ENCODE results near the gene LAMA3. TPM values are rescaled to one million over a fixed set of nuclear protein-coding genes. Genes with fewer than 3 reads are reported as not detected.

The LAMA3 gene
- total and polyA plus RNA-seq, 8 donors = 4.3 to 182 (median 26.6) TPM

DNA sequence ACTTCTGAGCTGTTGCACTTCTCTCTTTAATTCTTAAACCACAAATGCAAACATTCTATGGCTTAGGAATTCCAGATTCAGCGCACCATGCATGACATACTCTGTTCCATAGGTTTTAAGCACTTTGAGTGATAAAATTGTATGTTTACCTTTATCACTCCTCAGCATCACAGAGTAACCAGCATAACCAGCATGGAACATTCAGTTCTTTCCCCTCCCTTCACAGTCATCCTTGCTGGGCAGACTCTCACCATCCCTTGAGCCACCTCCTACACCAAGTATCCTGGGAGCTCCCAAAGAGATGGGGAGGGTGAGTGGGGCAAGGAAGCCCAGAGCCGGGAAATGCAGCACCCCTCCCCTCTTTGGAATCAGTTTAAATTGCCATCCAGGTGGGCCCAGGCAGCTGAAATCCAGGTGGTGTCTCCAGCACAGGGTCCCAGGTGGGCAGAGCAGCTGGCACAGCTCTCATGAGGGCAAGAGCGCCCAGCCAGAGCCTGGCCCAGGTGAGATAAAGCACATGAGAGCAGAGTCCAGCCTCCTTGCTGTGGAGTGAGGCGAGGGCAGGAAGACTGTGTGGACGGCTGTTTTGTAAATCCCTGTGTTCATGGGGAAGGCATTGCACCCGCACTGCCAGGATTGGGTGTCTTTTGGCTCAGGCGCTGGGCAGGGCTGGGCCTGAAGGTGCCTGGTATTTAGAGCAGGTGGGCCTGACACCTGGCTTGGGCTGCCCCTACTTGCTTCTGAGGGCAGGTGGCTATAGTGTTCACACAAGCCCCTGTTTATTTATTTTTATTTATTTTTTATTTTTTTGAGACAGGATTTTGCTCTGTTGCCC lies 36.8 kb downstream of the LAMA3 start:
- intact Hi-C loops (cut with DNase I; ENCODE audit: low total_unique reads) = no loop called here
- 75 to 94% (median 85%) methylated on average over 3 to 7 of the region's 7 CpGs for WGBS, 5 donors
- Histone ChIP-seq H3K27ac (no peak overlapping the region), H3K4me3 (no peak overlapping the region), H3K36me3 (no peaks in the 10 kb centered on the region), H3K4me1 (peaks cover 0 to 16% (median 10%) of the 10 kb centered on the region in 4 donors), H3K9me3 (no peaks in the 10 kb centered on the region), H3K27me3 (no peaks in the 10 kb centered on the region)
- peak in 1 of 2 donors; percentile 6 for DNase-seq
- TF ChIP-seq POLR2A (IDR thresholded peaks at IDR 0.05) (no peak), POLR2AphosphoS5 (IDR thresholded peaks at IDR 0.05) (no peak), EP300 (IDR thresholded peaks at IDR 0.05) (no peak)
- TF ChIP-seq, protein P1, sequence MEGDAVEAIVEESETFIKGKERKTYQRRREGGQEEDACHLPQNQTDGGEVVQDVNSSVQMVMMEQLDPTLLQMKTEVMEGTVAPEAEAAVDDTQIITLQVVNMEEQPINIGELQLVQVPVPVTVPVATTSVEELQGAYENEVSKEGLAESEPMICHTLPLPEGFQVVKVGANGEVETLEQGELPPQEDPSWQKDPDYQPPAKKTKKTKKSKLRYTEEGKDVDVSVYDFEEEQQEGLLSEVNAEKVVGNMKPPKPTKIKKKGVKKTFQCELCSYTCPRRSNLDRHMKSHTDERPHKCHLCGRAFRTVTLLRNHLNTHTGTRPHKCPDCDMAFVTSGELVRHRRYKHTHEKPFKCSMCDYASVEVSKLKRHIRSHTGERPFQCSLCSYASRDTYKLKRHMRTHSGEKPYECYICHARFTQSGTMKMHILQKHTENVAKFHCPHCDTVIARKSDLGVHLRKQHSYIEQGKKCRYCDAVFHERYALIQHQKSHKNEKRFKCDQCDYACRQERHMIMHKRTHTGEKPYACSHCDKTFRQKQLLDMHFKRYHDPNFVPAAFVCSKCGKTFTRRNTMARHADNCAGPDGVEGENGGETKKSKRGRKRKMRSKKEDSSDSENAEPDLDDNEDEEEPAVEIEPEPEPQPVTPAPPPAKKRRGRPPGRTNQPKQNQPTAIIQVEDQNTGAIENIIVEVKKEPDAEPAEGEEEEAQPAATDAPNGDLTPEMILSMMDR (IDR thresholded peaks at IDR 0.05) = no peak

DNA sequence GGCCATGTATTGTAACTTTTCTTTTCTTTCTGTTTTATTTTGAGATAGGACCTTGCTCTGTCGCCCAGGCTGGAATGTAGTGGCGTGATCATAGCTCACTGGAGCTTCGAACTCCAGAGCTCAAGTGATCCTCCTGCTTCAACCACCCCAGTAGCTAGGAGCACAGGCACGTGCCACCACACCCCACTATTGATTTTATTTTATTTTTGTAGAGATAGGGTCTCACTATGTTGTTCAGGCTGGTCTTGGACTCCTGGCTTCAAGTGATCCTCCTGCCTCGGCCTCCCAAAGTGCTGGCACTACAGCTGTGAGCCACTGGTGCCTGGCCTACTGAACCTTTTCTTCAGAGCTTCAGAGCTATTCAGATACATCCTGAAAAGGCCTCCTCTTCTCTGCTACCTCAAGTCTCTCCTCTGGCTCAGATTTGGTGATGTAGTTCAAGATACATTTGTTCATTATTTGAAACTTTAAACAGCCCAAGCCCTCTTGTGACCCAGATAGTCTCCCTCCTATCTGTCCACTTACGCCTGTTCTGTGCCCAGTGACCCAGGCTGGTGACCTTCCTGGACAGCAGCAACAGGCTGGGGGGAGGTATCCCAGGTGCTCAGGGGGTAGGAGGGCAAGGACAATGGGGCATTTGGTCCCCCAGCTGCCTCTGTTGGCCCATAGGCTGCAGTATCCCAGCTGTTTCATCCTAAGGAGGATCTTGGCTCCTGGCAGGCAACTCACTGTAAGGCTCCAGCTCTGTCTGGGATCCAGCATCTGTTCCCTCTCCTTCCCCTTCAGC lies 38.6 kb downstream of the LAMA3 start:
- Histone ChIP-seq H3K9me3 (no peaks in the 10 kb centered on the region), H3K4me1 (no peaks in the 10 kb centered on the region), H3K27ac (no peak overlapping the region), H3K4me3 (no peak overlapping the region), H3K27me3 (no peaks in the 10 kb centered on the region), H3K36me3 (no peaks in the 10 kb centered on the region)
- intact Hi-C loops (cut with DNase I; ENCODE audit: low total_unique reads) = no loop called here
- DNase-seq = no peak
- 85 to 91% (median 90%) methylated on average over 6 of the region's 6 CpGs for WGBS, 5 donors
- TF ChIP-seq, protein P1 (IDR thresholded peaks at IDR 0.05) = no peak
- TF ChIP-seq POLR2A (IDR thresholded peaks at IDR 0.05) = no peak
- TF ChIP-seq EP300 (IDR thresholded peaks at IDR 0.05) = no peak
- no peak for TF ChIP-seq POLR2AphosphoS5 (IDR thresholded peaks at IDR 0.05)

DNA sequence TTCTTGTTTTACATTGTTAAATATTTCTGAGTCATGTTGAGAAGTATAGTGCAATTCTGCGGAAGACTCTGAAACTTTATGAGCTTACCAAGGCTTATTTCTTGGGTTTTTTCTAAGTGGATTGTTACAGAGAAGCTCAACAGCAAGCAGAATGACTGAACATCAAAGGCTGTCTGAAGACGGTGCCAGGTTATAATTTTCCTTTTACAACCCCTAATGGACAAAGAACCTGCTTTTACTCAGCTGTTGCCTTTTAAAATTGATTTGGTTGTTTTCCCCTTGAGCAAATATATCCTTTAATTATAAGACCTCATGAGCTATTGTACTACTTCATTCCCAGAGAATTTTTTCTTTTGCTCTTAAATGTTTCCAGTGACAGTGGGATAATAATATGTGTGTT lies 41.6 kb downstream of the LAMA3 start:
- no peaks in the 10 kb centered on the region for H3K9me3 ChIP-seq
- H3K4me1 ChIP-seq = peaks cover 11 to 16% (median 13%) of the 10 kb centered on the region in 4 donors
- DNase-seq = no peak
- no peaks in the 10 kb centered on the region for H3K36me3 ChIP-seq
- H3K27ac ChIP-seq = no peak overlapping the region
- H3K27me3 ChIP-seq = no peaks in the 10 kb centered on the region
- intact Hi-C loops (cut with DNase I; ENCODE audit: low total_unique reads) = no loop called here
- no peak for TF ChIP-seq POLR2AphosphoS5 (IDR thresholded peaks at IDR 0.05)
- no peak for TF ChIP-seq EP300 (IDR thresholded peaks at IDR 0.05)
- TF ChIP-seq POLR2A (IDR thresholded peaks at IDR 0.05) = no peak
- TF ChIP-seq, protein P1 (IDR thresholded peaks at IDR 0.05) = no peak
- H3K4me3 ChIP-seq = no peak overlapping the region
- 80 to 87% (median 85%) methylated on average over 2 of the region's 2 CpGs for WGBS, 5 donors

DNA sequence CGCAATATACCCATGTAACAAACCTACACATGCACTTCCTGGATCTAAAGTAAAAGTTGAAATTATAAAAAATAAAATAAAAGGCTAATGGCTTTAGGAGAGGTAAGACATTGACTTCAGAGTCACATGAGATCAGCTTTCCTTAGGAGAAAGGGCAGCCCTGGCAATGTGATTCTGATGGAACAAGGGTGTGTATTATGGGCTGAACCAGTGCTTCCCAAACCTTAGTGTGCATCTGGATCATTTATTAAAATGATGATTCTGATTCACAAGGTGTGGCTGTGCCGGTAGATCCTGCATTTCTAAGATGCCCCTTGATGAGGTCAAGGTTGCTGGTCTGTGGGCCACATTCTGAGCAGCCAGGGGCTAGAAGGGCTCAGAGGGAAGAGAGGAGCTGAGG lies 42.6 kb downstream of the LAMA3 start:
- DNase-seq = no peak
- TF ChIP-seq, protein P1 (IDR thresholded peaks at IDR 0.05) = no peak
- TF ChIP-seq POLR2A (IDR thresholded peaks at IDR 0.05) = no peak
- TF ChIP-seq EP300 (IDR thresholded peaks at IDR 0.05) = no peak
- TF ChIP-seq POLR2AphosphoS5 (IDR thresholded peaks at IDR 0.05) = no peak
- Histone ChIP-seq H3K27ac (no peak overlapping the region), H3K4me1 (peaks cover 11 to 18% (median 13%) of the 10 kb centered on the region in 4 donors), H3K36me3 (no peaks in the 10 kb centered on the region), H3K9me3 (no peaks in the 10 kb centered on the region), H3K27me3 (no peaks in the 10 kb centered on the region), H3K4me3 (no peak overlapping the region)
- 83 to 96% (median 90%) methylated on average over 2 of the region's 2 CpGs for WGBS, 5 donors
- intact Hi-C loops (cut with DNase I; ENCODE audit: low total_unique reads) = no loop called here
